ENCODE data around the gene ZNF366. TPM values are rescaled to one million over a fixed set of nuclear protein-coding genes. Genes with fewer than 3 reads are reported as not detected.

ZNF366 gene
- total and polyA plus RNA-seq, 8 donors, result 0.26 to 1.0 (median 0.52) TPM

GRCh38 chr5:72468606-72469005 lies 38.6 kb downstream of the ZNF366 start:
- FAIRE-seq, result no peak
- Histone ChIP-seq H3K27ac (no peak overlapping the region), H3K36me3 (no peaks in the 10 kb centered on the region), H3K9me3 (no peaks in the 10 kb centered on the region), H3K4me3 (no peak overlapping the region), H3K4me1 (no peaks in the 10 kb centered on the region), H3K27me3 (no peaks in the 10 kb centered on the region)
- ATAC-seq, result no peak
- 43 to 46% methylated on average over 1 of the region's 1 CpG for WGBS, 2 donors
- TF ChIP-seq CTCF (IDR thresholded peaks at IDR 0.05), result no peak
- no peak for DNase-seq
- intact Hi-C loops (cut with DNase I), result no loop called here

- H3K4me3 ChIP-seq, result no peak overlapping the region
- WGBS, 2 donors, result 80 to 89% methylated on average over 5 of the region's 5 CpGs
- FAIRE-seq, result no peak
- intact Hi-C loops (cut with DNase I), result no loop called here
- no peak overlapping the region for H3K27ac ChIP-seq
- ATAC-seq, result no peak
- TF ChIP-seq CTCF (IDR thresholded peaks at IDR 0.05), result no peak
- DNase-seq, result no peak
- no peaks in the 10 kb centered on the region for H3K9me3 ChIP-seq
- H3K4me1 ChIP-seq, result no peaks in the 10 kb centered on the region
- H3K36me3 ChIP-seq, result no peaks in the 10 kb centered on the region
- H3K27me3 ChIP-seq, result no peaks in the 10 kb centered on the region
Observed at GRCh38 chr5:72468024-72468423, 39.2 kb downstream of the ZNF366 start.

- H3K27me3 ChIP-seq, result no peaks in the 10 kb centered on the region
- no peak overlapping the region for H3K27ac ChIP-seq
- H3K4me1 ChIP-seq, result no peaks in the 10 kb centered on the region
- intact Hi-C loops (cut with DNase I), result no loop called here
- FAIRE-seq (no peak), ATAC-seq (no peak), DNase-seq (no peak)
- TF ChIP-seq CTCF (IDR thresholded peaks at IDR 0.05), result no peak
- H3K4me3 ChIP-seq, result no peak overlapping the region
- no peaks in the 10 kb centered on the region for H3K36me3 ChIP-seq
- H3K9me3 ChIP-seq, result no peaks in the 10 kb centered on the region
- WGBS, 2 donors, result 88 to 92% methylated on average over 2 of the region's 2 CpGs
Observed at GRCh38 chr5:72467461-72467860, 39.7 kb downstream of the ZNF366 start.

GRCh38 chr5:72465601-72466563 lies 41.3 kb downstream of the ZNF366 start:
- Histone ChIP-seq H3K4me1 (no peaks in the 10 kb centered on the region), H3K27me3 (no peaks in the 10 kb centered on the region), H3K36me3 (no peaks in the 10 kb centered on the region), H3K27ac (no peak overlapping the region), H3K4me3 (no peak overlapping the region), H3K9me3 (no peaks in the 10 kb centered on the region)
- intact Hi-C loops (cut with DNase I), result no loop called here
- ATAC-seq (no peak), DNase-seq (no peak), FAIRE-seq (no peak)
- 87 to 90% methylated on average over 10 of the region's 10 CpGs for WGBS, 2 donors
- no peak for TF ChIP-seq CTCF (IDR thresholded peaks at IDR 0.05)

GRCh38 chr5:72465066-72465465 lies 42.1 kb downstream of the ZNF366 start:
- Histone ChIP-seq H3K9me3 (no peaks in the 10 kb centered on the region), H3K27me3 (no peaks in the 10 kb centered on the region), H3K27ac (no peak overlapping the region), H3K36me3 (no peaks in the 10 kb centered on the region), H3K4me3 (no peak overlapping the region), H3K4me1 (no peaks in the 10 kb centered on the region)
- TF ChIP-seq CTCF (IDR thresholded peaks at IDR 0.05), result no peak
- 32 to 64% methylated on average over 2 of the region's 2 CpGs for WGBS, 2 donors
- FAIRE-seq (no peak), DNase-seq (no peak), ATAC-seq (no peak)
- intact Hi-C loops (cut with DNase I), result no loop called here

All from pancreas (tissue), 10 donors.